Tibial artery (tissue), 4 donors: Measurements from ENCODE around the gene INAFM2.

ENCODE experiments used
- DNase-seq, 2 donors: peaks; one replicate each; pipeline ENCODE4 v3.0.0-alpha.2; 2019
- H3K27ac ChIP-seq, 2 donors: fragments of 200-600 bp; sonication (generic) in 1 of 2; 1 replicate in 1 of 2; 2 replicates in 1 of 2; pipeline ENCODE4 v1.5.1; 2018 to 2019; ENCODE audit warnings: mild to moderate bottlenecking in 1 of 2
- H3K27me3 ChIP-seq, 2 donors: fragments of 200-600 bp; sonication (generic) in 1 of 2; one replicate each; pipeline versions ENCODE4 v1.5.1 to v1.6.0; 2016 to 2019
- H3K36me3 ChIP-seq, 3 donors: fragments of 200-600 bp; sonication (generic) in 2 of 3; one replicate each; pipeline ENCODE4 v1.5.1; 2016 to 2019; ENCODE audit warnings: mild to moderate bottlenecking in 2 of 3
- H3K4me1 ChIP-seq, 4 donors: fragments of 200-600 bp; sonication (generic) in 2 of 4; 1 replicate in 3 of 4; 2 replicates in 1 of 4; pipeline ENCODE4 v1.5.1; 2016 to 2019
- H3K4me3 ChIP-seq, 2 donors: fragments of 200-600 bp; sonication (generic) in 1 of 2; 1 replicate in 1 of 2; 2 replicates in 1 of 2; pipeline ENCODE4 v1.5.1; 2018 to 2019; ENCODE audit warnings: mild to moderate bottlenecking in 2 of 2
- H3K9me3 ChIP-seq, 3 donors: fragments of 200-600 bp; sonication (generic) in 1 of 3; one replicate each; pipeline ENCODE4 v1.5.1; 2016 to 2019
- CTCF ChIP-seq, 2 experiments: fragments of 200-600 bp in 1 of 2; fragments of 450-650 bp in 1 of 2; IDR thresholded peaks; one replicate each; pipeline ENCODE4 v1.5.1; 2017 to 2019; ENCODE audit warnings: antibody characterized with exemption in 2 of 2, mild to moderate bottlenecking in 1 of 2, moderate library complexity in 1 of 2
- intact Hi-C: fragments of 100-400 bp; cut with DNase I; formaldehyde crosslinking; loops from one replicate; pipeline ENCODE4 v1.15.0; 2023; ENCODE audit warnings: low total_unique reads

INAFM2 gene

DNA sequence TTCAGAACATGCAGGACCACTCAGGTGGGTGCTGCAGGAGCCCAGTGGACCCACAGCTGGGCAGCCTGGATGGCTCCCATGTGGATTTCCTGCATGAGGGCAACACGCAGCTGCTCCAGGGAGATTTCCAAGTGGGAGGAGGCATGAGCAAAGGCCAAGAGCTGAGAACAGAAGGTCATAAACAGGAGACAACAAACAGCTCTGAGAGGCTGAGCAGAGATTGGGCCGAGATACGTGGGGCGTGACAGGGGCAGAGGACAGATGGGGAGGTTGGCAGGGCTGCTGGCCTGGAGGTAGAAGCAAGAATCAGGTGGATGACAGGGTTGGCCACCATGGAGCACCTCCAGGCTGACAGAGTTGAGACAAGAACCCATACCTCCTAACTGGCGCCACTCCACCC is 30.2 kb downstream of the INAFM2 start:
- Histone ChIP-seq H3K27me3 (no peaks in the 10 kb centered on the region), H3K36me3 (no peaks in the 10 kb centered on the region), H3K4me1 (peaks cover 0 to 25% (median 15%) of the 10 kb centered on the region in 4 donors), H3K9me3 (no peaks in the 10 kb centered on the region), H3K4me3 (no peak overlapping the region), H3K27ac (no peak overlapping the region)
- no peak for TF ChIP-seq CTCF (IDR thresholded peaks at IDR 0.05)
- intact Hi-C loops = loop anchor here (5.0 kb wide), 1 partner anchor 136 kb away; no protein-coding TSS in a partner anchor
- no peak for DNase-seq

GRCh38 chr15:40354408-40355171 is 31.1 kb downstream of the INAFM2 start:
- Histone ChIP-seq H3K4me1 (peaks cover 0 to 27% (median 17%) of the 10 kb centered on the region in 4 donors), H3K27me3 (peaks cover 0 to 4% of the 10 kb centered on the region in 2 donors), H3K9me3 (no peaks in the 10 kb centered on the region), H3K36me3 (no peaks in the 10 kb centered on the region), H3K27ac (no peak overlapping the region), H3K4me3 (no peak overlapping the region)
- DNase-seq = no peak
- intact Hi-C loops = loop anchor here (5.0 kb wide), 1 partner anchor 137 kb away; no protein-coding TSS in a partner anchor
- peak; percentile 38 to 41 for TF ChIP-seq CTCF (IDR thresholded peaks at IDR 0.05)

GRCh38 chr15:40355976-40356585 is 32.6 kb downstream of the INAFM2 start:
- DNase-seq = no peak
- Histone ChIP-seq H3K27ac (no peak overlapping the region), H3K4me1 (peaks cover 0 to 27% (median 17%) of the 10 kb centered on the region in 4 donors), H3K9me3 (no peaks in the 10 kb centered on the region), H3K27me3 (peaks cover 0 to 4% of the 10 kb centered on the region in 2 donors), H3K36me3 (no peaks in the 10 kb centered on the region), H3K4me3 (no peak overlapping the region)
- intact Hi-C loops = no loop called here
- no peak for TF ChIP-seq CTCF (IDR thresholded peaks at IDR 0.05)

DNA sequence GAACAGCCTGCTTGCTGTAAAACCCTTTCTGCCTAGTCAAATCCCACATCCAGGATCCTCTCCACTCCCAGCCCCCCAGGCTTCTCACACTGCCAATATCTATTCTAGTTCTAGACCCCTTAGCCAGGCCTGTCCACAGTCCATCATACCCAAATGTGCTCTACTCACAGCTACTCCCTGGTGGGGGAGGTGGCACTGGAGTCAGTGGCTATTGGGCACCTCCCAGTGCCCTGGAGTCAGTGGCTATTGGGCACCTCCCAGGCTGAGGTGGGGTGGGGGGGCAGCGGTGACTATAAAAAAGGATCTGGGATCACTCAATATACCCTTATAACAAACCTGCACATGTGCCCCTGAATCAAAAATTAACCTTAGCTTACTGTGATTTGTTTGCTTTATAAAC is 33.8 kb downstream of the INAFM2 start:
- intact Hi-C loops = no loop called here
- peaks cover 0 to 27% (median 17%) of the 10 kb centered on the region in 4 donors for H3K4me1 ChIP-seq
- no peaks in the 10 kb centered on the region for H3K9me3 ChIP-seq
- TF ChIP-seq CTCF (IDR thresholded peaks at IDR 0.05) = no peak
- peak in 1 of 2 donors; percentile 61 for DNase-seq
- no peak overlapping the region for H3K27ac ChIP-seq
- no peaks in the 10 kb centered on the region for H3K36me3 ChIP-seq
- peaks cover 0 to 4% of the 10 kb centered on the region in 2 donors for H3K27me3 ChIP-seq
- H3K4me3 ChIP-seq = peak overlapping the region in 1 of 2 donors; percentile 53

DNA sequence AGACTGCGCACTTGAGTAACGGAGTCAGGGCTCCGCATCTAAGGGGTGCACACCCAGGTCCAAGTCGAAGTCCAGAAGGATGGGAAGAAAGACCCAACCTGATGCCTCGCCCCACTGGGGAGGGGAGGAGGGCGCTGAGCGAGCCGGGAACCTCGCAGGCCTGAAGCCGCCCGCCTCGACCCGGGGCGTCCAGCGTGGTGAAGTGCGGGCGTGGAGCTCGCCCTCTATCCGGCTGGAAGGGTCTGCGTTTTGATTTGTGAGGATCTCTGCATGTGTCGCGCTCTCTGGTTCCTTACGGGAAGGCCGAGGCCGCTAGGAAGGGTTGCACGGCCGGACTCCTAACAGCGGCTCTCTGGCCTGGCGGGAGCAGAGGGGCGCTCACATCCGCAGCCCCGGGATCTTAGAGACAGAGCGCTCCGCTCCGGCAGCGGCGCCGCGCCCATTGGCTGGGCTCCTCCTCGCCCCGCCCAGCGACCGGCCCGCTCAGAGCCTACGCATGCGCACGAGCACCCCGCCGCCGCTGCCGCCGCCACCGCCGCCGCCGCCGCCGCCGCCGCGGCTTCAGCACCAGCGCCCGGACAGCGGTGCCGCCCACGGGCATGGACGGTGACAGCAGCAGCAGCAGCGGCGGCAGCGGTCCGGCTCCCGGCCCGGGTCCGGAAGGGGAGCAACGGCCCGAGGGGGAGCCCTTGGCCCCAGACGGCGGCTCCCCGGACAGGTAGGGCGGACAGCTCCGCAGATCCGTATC is 34.4 kb downstream of the INAFM2 start, which contains the start of gene DISP2:
DISP2 (plus strand) TSS at position 497 of the 748 bp plus-strand sequence; CDS start at position 600, 103 bp downstream.
- intact Hi-C loops = no loop called here
- Histone ChIP-seq H3K27me3 (peaks cover 0 to 4% of the 10 kb centered on the region in 2 donors), H3K4me1 (peaks cover 0 to 27% (median 17%) of the 10 kb centered on the region in 4 donors), H3K4me3 (peak within 1 kb of the TSS; percentile 41 to 53), H3K36me3 (no peaks in the 10 kb centered on the region), H3K9me3 (no peaks in the 10 kb centered on the region), H3K27ac (no peak within 1 kb of the TSS)
- peak; percentile 79 to 91 for DNase-seq
- peak in 1 of 2 experiments; percentile 21 for TF ChIP-seq CTCF (IDR thresholded peaks at IDR 0.05)
